Hepatocyte (in vitro differentiated cells): ENCODE results near the gene COL5A1.

ENCODE experiments used
- CTCF ChIP-seq: fragments of 200-600 bp; sonication (generic); IDR thresholded peaks from 2 replicates; pipeline ENCODE4 v1.5.1; 2016; ENCODE audit warnings: antibody characterized with exemption, mild to moderate bottlenecking; ENCODE audit not compliant: poor library complexity
- EZH2phosphoT487 ChIP-seq: fragments of 200-600 bp; sonication (generic); IDR thresholded peaks from one replicate; pipeline ENCODE4 v1.6.1; 2018; ENCODE audit warnings: antibody characterized with exemption, mild to moderate bottlenecking, low read depth, moderate library complexity; ENCODE audit not compliant: unreplicated experiment, severe bottlenecking

GRCh38 chr9:134621558-134622110 is 20.0 kb upstream of the COL5A1 start:
- TF ChIP-seq EZH2phosphoT487 (no peak), CTCF (no peak)
